ENCODE measurements around the gene CDH23. TPM values are rescaled to one million over a fixed set of nuclear protein-coding genes. Genes with fewer than 3 reads are reported as not detected.

CDH23 gene
- total and polyA plus RNA-seq, 12 donors = 1.7 to 20.2 (median 7.8) TPM

- Histone ChIP-seq H3K4me1 (replicated peaks in 1 of 2) (peaks cover 0 to 9% of the 10 kb centered on the region in 2 donors), H3K4me3 (no peak overlapping the region), H3K27me3 (no peaks in the 10 kb centered on the region), H3K36me3 (replicated peaks in 1 of 2) (no peaks in the 10 kb centered on the region), H3K27ac (no peak overlapping the region), H3K9me3 (replicated peaks in 1 of 3) (no peaks in the 10 kb centered on the region)
- whole genome bisulfite sequencing, 4 donors = 80 to 83% (median 83%) methylated on average over 5 of the region's 5 CpGs
- intact Hi-C loops (cut with DNase I) = loop anchor here in 1 of 2 donors (5.0 kb wide), 1 partner anchor 381 kb away; the partner anchor contains the start of gene SLC29A3
- no peak for DNase-seq
- TF ChIP-seq POLR2A (IDR thresholded peaks at IDR 0.05) = no peak
- TF ChIP-seq CTCF (IDR thresholded peaks at IDR 0.05) = no peak
Measured at GRCh38 chr10:71698737-71699136, 302.0 kb downstream of the CDH23 start.

GRCh38 chr10:71700731-71701368, 304.1 kb downstream of the CDH23 start:
- TF ChIP-seq CTCF (IDR thresholded peaks at IDR 0.05) = no peak
- H3K4me3 ChIP-seq = no peak overlapping the region
- no peak for DNase-seq
- 78 to 87% (median 81%) methylated on average over 6 to 11 of the region's 11 CpGs for WGBS, 4 donors
- no peaks in the 10 kb centered on the region for H3K27me3 ChIP-seq
- no peak overlapping the region for H3K27ac ChIP-seq
- intact Hi-C loops (cut with DNase I) = loop anchor here in 1 of 2 donors (10.0 kb wide), 2 partner anchors 316 to 386 kb away; partner anchors contain the start of gene SLC29A3
- H3K9me3 ChIP-seq (replicated peaks in 1 of 3) = no peaks in the 10 kb centered on the region
- H3K4me1 ChIP-seq (replicated peaks in 1 of 2) = peaks cover 0 to 4% of the 10 kb centered on the region in 2 donors
- no peaks in the 10 kb centered on the region for H3K36me3 ChIP-seq (replicated peaks in 1 of 2)

- Histone ChIP-seq H3K27ac (no peak overlapping the region), H3K27me3 (no peaks in the 10 kb centered on the region), H3K4me1 (replicated peaks in 1 of 2) (no peaks in the 10 kb centered on the region), H3K36me3 (replicated peaks in 1 of 2) (no peaks in the 10 kb centered on the region), H3K9me3 (replicated peaks in 1 of 3) (no peaks in the 10 kb centered on the region), H3K4me3 (no peak overlapping the region)
- intact Hi-C loops (cut with DNase I) = loop anchor here in 1 of 2 donors (10.0 kb wide), 2 partner anchors 317 to 387 kb away; partner anchors contain the start of gene SLC29A3
- no peak for TF ChIP-seq CTCF (IDR thresholded peaks at IDR 0.05)
- TF ChIP-seq POLR2A (IDR thresholded peaks at IDR 0.05) = no peak
- no peak for DNase-seq
- WGBS, 4 donors = 57 to 82% (median 74%) methylated on average over 4 to 11 of the region's 11 CpGs
Measured at GRCh38 chr10:71701496-71702132, 304.9 kb downstream of the CDH23 start.

GRCh38 chr10:71703577-71703976, 306.9 kb downstream of the CDH23 start:
- Histone ChIP-seq H3K27ac (no peak overlapping the region), H3K27me3 (no peaks in the 10 kb centered on the region), H3K9me3 (replicated peaks in 1 of 3) (no peaks in the 10 kb centered on the region), H3K36me3 (replicated peaks in 1 of 2) (no peaks in the 10 kb centered on the region), H3K4me3 (no peak overlapping the region), H3K4me1 (replicated peaks in 1 of 2) (no peaks in the 10 kb centered on the region)
- intact Hi-C loops (cut with DNase I) = loop anchor here in 1 of 2 donors (10.0 kb wide), 2 partner anchors 319 to 389 kb away; partner anchors contain the start of gene SLC29A3
- whole genome bisulfite sequencing, 4 donors = 81 to 91% (median 89%) methylated on average over 8 to 11 of the region's 11 CpGs
- no peak for TF ChIP-seq POLR2A (IDR thresholded peaks at IDR 0.05)
- no peak for TF ChIP-seq CTCF (IDR thresholded peaks at IDR 0.05)
- DNase-seq = no peak

Measured in adrenal gland (tissue), 12 donors.